ENCODE data around the gene IL1RAPL2.
"Not testable (repeated sequence)": the region's sequence is repeated elsewhere in the genome, so short reads cannot be mapped to it uniquely, and the experiment has no call there.

Gene IL1RAPL2

GRCh38 chrX:104677517-104677916, 111.5 kb downstream of the IL1RAPL2 start:
- DNase-seq = not testable (repeated sequence)

- DNase-seq = peak in 1 of 2 experiments; percentile 67
These were observed 113.2 kb downstream of the IL1RAPL2 start for GRCh38 chrX:104679175-104679574.

DNA sequence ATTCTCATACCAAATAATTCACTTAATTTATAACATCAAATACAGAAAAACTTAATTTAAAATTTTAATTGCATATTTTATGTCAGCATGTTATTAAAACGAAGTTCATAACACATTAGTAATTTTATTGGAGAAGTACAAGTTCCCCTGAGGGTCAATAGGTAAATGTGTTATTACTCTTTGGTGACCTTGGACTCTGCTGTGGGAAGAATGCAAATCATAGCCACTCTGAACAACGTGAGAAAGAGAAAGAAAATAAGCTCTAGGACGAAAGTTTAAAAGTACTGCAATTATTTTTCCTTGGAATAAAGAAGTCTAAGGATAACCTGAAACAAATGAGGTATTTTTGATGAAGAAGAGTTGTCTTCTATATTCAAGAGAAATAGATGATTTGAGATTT, 115.2 kb downstream of the IL1RAPL2 start:
- DNase-seq = peak in 1 of 2 experiments; percentile 19

- DNase-seq = no peak
These were observed 118.1 kb downstream of the IL1RAPL2 start for GRCh38 chrX:104684077-104684476.

- DNase-seq = no peak
These were observed 129.6 kb downstream of the IL1RAPL2 start for GRCh38 chrX:104695593-104695992.

GRCh38 chrX:104696667-104697066, 130.7 kb downstream of the IL1RAPL2 start:
- DNase-seq = no peak

DNA sequence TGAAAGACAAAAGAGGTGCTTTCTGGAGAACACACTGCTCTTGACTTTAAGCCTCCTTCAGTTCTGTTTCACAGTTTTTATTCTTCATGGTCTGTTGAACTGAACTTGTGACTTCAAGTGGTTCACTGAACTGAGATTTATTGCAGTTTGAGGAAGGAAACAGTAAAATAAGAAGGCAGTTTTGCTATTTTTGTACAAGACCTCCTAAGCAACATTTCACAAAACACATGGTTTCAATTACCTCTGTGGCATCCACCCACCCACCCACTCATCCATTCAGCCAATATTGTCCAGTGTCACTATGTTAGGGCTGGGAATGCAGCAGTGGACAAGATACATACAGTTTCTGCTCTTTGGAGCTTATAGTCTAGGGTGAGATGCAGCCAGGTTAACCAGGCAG, 131.3 kb downstream of the IL1RAPL2 start:
- no peak for DNase-seq

DNA sequence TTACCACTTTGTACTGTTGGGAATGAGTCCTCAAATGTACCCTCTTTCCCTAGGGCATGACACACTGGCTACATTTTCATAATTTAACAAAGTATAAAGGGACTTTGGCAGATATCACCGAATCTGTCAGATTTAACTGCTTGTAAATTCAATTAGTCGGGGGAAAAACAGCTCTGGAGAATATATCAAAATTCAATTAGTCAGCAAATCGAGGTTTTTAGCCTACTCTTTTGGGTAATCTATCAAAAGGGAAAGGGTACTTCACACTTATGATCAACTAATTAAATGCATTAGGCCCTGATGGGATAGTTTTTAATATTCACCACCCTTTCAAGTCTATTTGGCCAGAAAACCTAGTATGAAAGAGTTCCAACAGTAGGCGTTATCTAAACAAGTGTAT, 141.0 kb downstream of the IL1RAPL2 start:
- no peak for DNase-seq

DNA sequence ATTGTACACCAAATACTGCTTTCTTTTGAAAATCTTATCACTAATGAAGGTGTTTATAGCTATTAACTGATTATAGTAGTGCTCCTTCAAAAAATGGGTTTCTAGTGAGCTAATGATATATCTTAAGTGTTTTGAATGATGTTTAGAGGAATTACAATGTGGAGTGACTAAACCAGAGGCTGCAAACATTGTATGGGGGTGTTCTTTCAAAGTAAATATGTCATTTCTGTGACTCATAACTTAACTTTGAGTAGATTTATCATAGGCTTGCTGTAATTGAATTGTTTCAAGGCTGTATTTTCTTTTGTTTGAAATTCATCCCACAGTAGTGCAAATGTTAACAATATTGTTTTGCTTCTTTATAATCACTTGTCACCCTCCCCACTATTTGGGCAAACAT, 141.6 kb downstream of the IL1RAPL2 start:
- no peak for DNase-seq

GRCh38 chrX:104712515-104712914, 146.5 kb downstream of the IL1RAPL2 start:
- peak; percentile 57 to 63 for DNase-seq

DNA sequence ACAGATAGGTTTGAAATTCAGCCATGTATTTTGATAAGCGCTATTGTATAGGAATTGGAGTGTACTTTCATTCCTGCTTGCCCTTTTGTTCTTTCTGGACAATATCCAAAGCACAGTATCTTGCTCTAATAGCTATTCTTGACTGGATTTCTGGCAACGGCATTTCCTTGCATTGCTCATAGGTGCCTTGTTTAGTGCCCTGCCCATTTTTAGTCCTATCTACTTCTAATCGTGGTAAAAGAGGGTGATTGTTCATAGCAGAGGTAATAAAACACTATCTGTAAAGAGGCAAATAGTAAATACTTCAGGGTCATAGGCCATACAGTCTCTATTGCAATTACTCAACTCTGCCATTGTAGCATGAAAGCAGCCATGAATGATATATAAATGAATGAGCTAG, 155.9 kb downstream of the IL1RAPL2 start:
- DNase-seq = no peak

GRCh38 chrX:104728456-104728855, 162.5 kb downstream of the IL1RAPL2 start:
- DNase-seq = no peak

DNA sequence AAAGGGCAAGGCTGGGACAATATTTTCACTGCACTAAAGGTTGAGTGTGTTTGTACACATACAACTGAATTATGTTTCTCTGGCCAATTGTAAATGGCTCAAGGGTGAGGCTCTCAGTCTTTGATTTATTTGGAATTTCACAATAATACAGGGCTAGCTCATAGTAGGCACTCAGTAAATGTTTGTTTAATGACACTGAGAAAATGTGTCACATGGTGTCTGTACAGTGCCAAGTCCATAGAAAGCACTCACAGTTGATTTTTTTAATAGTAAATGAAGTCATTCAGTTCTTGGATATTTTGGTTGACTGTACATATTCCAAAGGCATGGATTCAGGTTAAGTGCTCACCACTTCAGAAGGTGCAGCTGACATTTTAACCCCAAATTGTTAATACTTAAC, 176.4 kb downstream of the IL1RAPL2 start:
- DNase-seq = no peak

DNA sequence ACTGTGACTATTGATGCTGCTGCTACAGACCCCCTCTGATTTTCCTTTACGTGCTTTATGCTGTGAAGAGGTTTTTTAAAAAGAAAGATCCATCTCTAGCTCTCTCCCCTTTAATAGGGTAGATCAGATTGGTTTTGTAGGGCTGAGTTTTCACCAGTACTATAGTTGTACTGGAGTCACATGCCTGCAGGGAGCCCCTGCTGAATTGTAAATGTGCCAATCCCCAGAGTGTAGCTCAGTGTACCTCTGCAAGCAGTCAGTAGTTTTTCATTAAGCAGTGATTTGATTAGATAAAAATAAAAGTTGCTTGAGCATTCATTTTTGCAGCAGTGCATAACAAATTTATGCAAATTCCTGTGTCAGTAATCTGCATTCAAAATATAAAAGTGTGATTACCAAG, 179.2 kb downstream of the IL1RAPL2 start:
- DNase-seq = peak in 1 of 2 experiments; percentile 32

DNA sequence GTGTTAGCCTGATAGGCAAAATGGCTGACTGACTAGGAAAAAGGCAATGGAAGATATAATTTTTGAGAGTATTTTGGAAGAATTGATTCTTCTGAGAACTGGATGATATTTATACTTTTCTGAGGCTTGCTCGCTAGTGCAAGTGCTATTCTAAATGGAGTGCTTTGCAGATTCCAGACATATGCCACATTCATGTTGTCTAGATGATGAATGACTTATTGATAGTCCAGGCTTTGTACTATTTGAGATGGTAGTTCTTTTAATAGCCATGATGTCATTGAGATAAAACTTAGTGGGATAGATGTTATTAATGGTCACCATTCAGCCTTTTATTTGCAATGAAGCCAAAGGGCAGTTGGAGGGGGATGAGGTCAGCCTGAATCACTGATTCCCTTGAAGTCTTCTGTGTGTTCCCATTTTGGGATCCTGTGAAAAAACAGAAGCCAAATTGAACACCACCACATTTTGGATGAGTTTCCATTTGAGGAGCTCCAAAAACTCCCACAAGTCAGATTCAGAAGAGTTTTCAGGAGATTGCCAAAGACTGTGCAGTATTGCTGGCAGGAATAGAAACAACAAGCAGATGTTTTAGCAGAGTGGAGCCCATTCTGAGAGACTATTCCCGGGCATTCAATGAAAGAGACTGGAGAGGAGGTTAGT, 184.1 kb downstream of the IL1RAPL2 start:
- no peak for DNase-seq

GRCh38 chrX:104762641-104763040, 196.6 kb downstream of the IL1RAPL2 start:
- no peak for DNase-seq

DNA sequence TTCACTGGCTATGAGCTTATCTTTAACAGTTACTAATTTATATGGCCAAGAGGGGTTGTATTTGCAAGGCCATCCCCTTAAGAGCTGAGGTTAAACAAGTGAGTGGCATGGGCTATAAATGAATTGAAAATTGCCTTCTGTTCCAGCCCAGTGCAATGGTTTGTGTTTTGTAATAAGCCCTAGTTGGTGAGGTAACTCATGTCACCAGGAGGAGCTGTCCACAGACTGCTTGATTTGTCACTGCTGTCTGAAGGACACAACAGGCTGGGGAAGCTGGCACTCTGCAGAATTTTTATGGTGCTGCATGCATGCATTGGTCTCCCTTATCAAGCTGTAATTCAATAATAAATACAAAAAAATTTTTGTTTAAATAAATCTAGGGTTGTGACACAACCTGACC, 223.8 kb downstream of the IL1RAPL2 start:
- DNase-seq = no peak

- no peak for DNase-seq
These were observed 229.8 kb downstream of the IL1RAPL2 start for GRCh38 chrX:104795804-104796203.

- DNase-seq = no peak
These were observed 237.2 kb downstream of the IL1RAPL2 start for GRCh38 chrX:104803219-104803618.

DNA sequence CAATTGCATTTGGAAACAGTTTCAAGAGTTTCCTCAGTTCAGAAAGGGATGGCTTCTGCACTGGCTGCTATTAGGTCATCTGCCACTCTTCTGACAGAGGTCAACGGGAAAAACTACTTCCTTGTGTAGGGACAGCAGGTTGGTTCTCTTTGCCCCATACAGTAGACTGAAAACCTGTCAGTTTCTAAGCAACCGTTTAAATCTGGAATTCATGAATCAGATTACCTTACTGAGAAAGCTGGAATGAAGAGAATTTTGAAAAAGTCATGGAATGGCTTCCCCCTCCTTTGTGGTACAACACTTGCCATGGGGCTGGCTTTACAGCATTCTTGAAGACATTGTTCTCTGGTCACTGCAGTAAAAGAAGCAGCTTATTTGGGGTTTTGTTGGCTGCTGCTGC, 240.3 kb downstream of the IL1RAPL2 start:
- DNase-seq = no peak

DNA sequence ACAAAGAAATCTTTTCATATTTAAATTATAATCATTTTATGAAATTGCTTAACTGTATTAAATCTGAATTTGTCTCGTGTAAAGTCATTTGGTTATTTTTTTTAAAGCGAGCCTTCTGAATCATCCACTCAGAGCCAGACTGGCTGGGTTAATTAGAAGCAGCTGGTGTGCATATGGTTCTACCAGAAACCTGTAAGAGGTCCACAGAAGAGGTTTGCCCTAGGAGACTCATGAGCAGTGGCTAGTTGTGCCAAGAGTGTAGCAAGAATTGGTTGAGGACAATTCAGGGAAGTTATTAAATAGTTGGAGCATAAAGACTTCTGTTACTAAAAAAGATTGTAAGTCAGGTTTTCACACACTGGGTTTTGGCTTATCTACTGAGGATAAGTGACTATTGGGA, 267.4 kb downstream of the IL1RAPL2 start:
- DNase-seq = no peak

DNA sequence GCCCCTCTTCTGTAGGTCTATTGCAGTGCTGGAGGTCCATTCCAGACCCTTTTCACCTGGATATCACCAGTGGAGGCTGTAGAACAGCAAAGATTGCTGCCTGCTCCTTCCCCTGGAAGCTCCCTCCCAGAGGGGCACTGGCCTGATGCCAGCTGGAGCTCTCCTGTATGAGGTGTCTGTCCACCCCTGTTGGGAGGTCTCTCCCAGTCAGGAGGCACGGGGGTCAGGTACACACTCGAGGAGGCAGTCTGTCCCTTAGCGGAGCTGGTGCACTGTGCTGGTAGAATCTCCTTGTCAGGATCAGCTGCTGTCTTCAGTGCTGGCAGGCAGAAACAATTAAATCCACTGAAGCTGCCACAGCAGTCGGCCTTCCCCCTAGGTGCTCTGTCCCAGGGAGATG, 276.6 kb downstream of the IL1RAPL2 start:
- DNase-seq = no peak

DNA sequence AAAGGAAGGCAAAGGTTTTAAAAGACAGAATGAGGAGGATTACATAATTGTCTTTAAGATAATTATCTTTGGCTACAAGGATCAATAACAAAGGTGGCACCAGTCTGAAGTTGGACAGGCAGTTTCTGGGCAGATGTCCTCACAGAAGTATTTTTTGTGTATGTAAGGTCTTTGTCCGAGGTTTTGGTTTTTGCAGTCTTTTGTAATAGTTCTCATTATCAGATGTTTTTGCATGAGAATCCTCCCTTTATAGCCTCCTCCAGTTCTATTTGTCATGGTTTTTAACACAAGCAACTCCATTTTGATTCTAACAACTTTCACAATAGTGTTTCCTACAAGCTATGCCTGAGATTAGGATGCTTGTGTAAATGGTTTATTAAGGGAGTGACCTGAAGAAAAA, 286.2 kb downstream of the IL1RAPL2 start:
- no peak for DNase-seq

DNA sequence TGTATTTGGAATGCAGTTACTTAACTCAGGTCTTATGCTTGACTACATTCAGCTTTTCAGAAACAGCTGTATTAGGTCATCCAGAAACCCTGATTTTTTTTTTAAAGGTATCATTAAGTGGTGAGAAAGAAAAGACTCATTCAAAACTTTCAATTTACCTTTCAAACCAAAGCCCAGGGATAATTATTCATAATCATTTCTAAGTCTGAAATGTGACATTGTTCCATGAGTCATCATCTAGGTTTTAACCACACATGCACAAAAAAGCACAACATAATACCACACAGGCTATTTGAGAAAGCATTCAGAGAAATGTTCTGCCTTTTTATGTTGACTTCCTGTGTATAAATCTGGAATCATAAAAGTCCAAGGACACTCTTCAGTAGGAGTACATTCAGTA, 288.2 kb downstream of the IL1RAPL2 start:
- no peak for DNase-seq

GRCh38 chrX:104854790-104855340, 288.9 kb downstream of the IL1RAPL2 start:
- no peak for DNase-seq

Data from NCI-H526 (cell line).